B cell (primary cell): ENCODE data around the gene FRK. TPM values are rescaled to one million over a fixed set of nuclear protein-coding genes. Genes with fewer than 3 reads are reported as not detected.

Experiments used
- ATAC-seq: fragments of 200-7000 bp; cut with Tn5 transposase; one replicate; pipeline ENCODE4 v1.10.0; 2021; ENCODE audit warnings: low read depth, mild to moderate bottlenecking, moderate number of reproducible peaks, moderate library complexity
- CTCF ChIA-PET: fragments of 350-600 bp; sonication (Branson Sonifier 250); formaldehyde crosslinking; loops from one replicate; lab custom pipeline; 2021; ENCODE audit warnings: antibody characterized with exemption, inconsistent platforms; lab: Charles Lee
- POLR2A ChIA-PET: fragments of 350-600 bp; sonication (Branson Sonifier 250); formaldehyde crosslinking; loops from one replicate; lab custom pipeline; 2021; ENCODE audit warnings: antibody characterized with exemption; lab: Charles Lee
- DNase-seq: peaks from one replicate; pipeline ENCODE4 v3.0.0; 2013
- H2AFZ ChIP-seq: 2 replicates; pipeline ENCODE4 v1.6.1; 2012; ENCODE audit warnings: mild to moderate bottlenecking, low read depth, low read length; ENCODE audit not compliant: insufficient read depth, poor library complexity, severe bottlenecking
- H3K27ac ChIP-seq, 2 donors: 1 replicate in 1 of 2; 2 replicates in 1 of 2; pipeline ENCODE4 v1.5.1; 2012 to 2013; ENCODE audit warnings: low read length in 2 of 2, mild to moderate bottlenecking in 2 of 2, moderate library complexity in 1 of 2
- H3K27me3 ChIP-seq, 4 experiments: fragments of 200-600 bp in 1 of 4; sonication (generic) in 1 of 4; replicated peaks in 1 of 4; 1 replicate in 2 of 4; 2 replicates in 2 of 4; pipeline versions ENCODE4 v1.6.1 to v1.7.0; 2013 to 2016; ENCODE audit warnings: low read length in 3 of 4, mild to moderate bottlenecking in 2 of 4, mixed read lengths in 1 of 4, moderate library complexity in 1 of 4; ENCODE audit not compliant: insufficient read depth in 4 of 4, control insufficient read depth in 3 of 4; ENCODE audit errors: control extremely low read depth in 1 of 4
- H3K36me3 ChIP-seq, 2 experiments: replicated peaks in 1 of 2; 1 replicate in 1 of 2; 2 replicates in 1 of 2; pipeline versions ENCODE4 v1.6.1 to v1.7.1; 2013; ENCODE audit warnings: low read length in 1 of 2; ENCODE audit not compliant: insufficient read depth in 2 of 2, control insufficient read depth in 1 of 2; ENCODE audit errors: control extremely low read depth in 1 of 2, extremely low read depth in 1 of 2
- H3K4me1 ChIP-seq, 2 donors: fragments of 200-600 bp in 1 of 2; sonication (generic) in 1 of 2; 1 replicate in 1 of 2; 2 replicates in 1 of 2; pipeline versions ENCODE4 v1.5.1 to v1.6.1; 2013 to 2017; ENCODE audit warnings: low read length in 2 of 2; ENCODE audit not compliant: control insufficient read depth in 2 of 2, insufficient read depth in 2 of 2
- H3K4me2 ChIP-seq: replicated peaks from 2 replicates; pipeline ENCODE3; 2012; ENCODE audit warnings: mild to moderate bottlenecking, low read depth, low read length; ENCODE audit not compliant: poor library complexity, severe bottlenecking
- H3K4me3 ChIP-seq, 5 experiments: fragments of 200-600 bp in 1 of 5; sonication (generic) in 1 of 5; 1 replicate in 3 of 5; 2 replicates in 2 of 5; pipeline versions ENCODE4 v1.5.1 to v1.7.0; 2011 to 2016; ENCODE audit warnings: low read length in 4 of 5, mild to moderate bottlenecking in 4 of 5, low read depth in 2 of 5, control low read depth in 1 of 5, moderate library complexity in 1 of 5; ENCODE audit not compliant: insufficient read depth in 1 of 5; ENCODE audit errors: control extremely low read depth in 1 of 5, extremely low read depth in 1 of 5
- H3K79me2 ChIP-seq: fragments of 200-600 bp; sonication (generic); one replicate; pipeline ENCODE4 v1.6.0; 2016; ENCODE audit warnings: low read length; ENCODE audit not compliant: control insufficient read depth, insufficient read depth
- H3K9ac ChIP-seq: fragments of 200-600 bp; sonication (generic); 2 replicates; pipeline ENCODE4 v1.6.1; 2017; ENCODE audit warnings: mild to moderate bottlenecking, low read length, moderate library complexity
- H3K9me3 ChIP-seq, 3 donors: one replicate each; pipeline versions ENCODE4 v1.6.1 to v1.7.1; 2013; ENCODE audit warnings: low read length in 2 of 3; ENCODE audit not compliant: control insufficient read depth in 2 of 3, insufficient read depth in 1 of 3; ENCODE audit errors: control extremely low read depth in 1 of 3
- H4K20me1 ChIP-seq: 2 replicates; pipeline ENCODE4 v1.6.0; 2012; ENCODE audit warnings: mild to moderate bottlenecking, low read length; ENCODE audit not compliant: insufficient read depth, control insufficient read depth, poor library complexity, severe bottlenecking
- H3K27ac Mint-ChIP-seq: one replicate; pipeline ENCODE4 v1.8.0; 2021; ENCODE audit warnings: mixed read lengths
- H3K27me3 Mint-ChIP-seq: one replicate; pipeline ENCODE4 v1.8.0; 2021; ENCODE audit warnings: mixed read lengths
- H3K4me1 Mint-ChIP-seq: one replicate; pipeline ENCODE4 v1.8.0; 2021; ENCODE audit warnings: mixed read lengths
- H3K4me3 Mint-ChIP-seq: one replicate; pipeline ENCODE4 v1.8.0; 2021; ENCODE audit warnings: mixed read lengths
- H3K9me3 Mint-ChIP-seq: one replicate; pipeline ENCODE4 v1.8.0; 2022; ENCODE audit warnings: mixed read lengths; ENCODE audit not compliant: insufficient read depth
- CTCF ChIP-seq: fragments of 200-600 bp; IDR thresholded peaks from one replicate; pipeline ENCODE4 v1.8.0; 2022; ENCODE audit warnings: antibody characterized with exemption, mild to moderate bottlenecking
- EZH2 ChIP-seq: IDR thresholded peaks from 2 replicates; pipeline ENCODE4 v1.6.1; 2012; ENCODE audit warnings: borderline replicate concordance, low read depth, mild to moderate bottlenecking, moderate library complexity, low read length; ENCODE audit not compliant: insufficient read depth, poor library complexity, severe bottlenecking
- WGBS: methylation state at CpG from one replicate; pipeline ENCODE4 v1.1.5; 2013; ENCODE audit warnings: missing lambda C conversion rate; ENCODE audit not compliant: insufficient coverage; 5-methylcytosine and 5-hydroxymethylcytosine counted together
- intact Hi-C: fragments of 100-400 bp; cut with micrococcal nuclease; formaldehyde crosslinking; loops from one replicate; pipeline ENCODE4 v1.10.0; 2022
- polyA plus RNA-seq: library from polyadenylated mRNA; depleted of rRNA; stranded (reverse); fragments of >200 nt; gene quantifications from 2 replicates; pipeline ENCODE4 v1.2.3, GENCODE V29; 2012
- total RNA-seq, 2 donors: library from RNA; stranded (reverse); fragments of 120-200 nt in 1 of 2; gene quantifications; 1 replicate in 1 of 2; 2 replicates in 1 of 2; pipeline versions ENCODE4 v1.2.3 to v1.2.4, GENCODE V29; 2013 to 2022

Gene FRK
- total and polyA plus RNA-seq, 2 donors (not counting 1 experiment from before 2014, with no cell fraction given) = 0.01 to 0.07 TPM

GRCh38 chr6:116070101-116070500, 9.4 kb upstream of the FRK start:
- DNase-seq (no peak), ATAC-seq (no peak)
- 86% methylated on average over 1 of the region's 1 CpG for WGBS
- no peak overlapping the region for H3K27ac ChIP-seq
- CTCF ChIA-PET = interaction anchor here (1.6 kb wide), 1 partner anchor 58 kb away, joined by 3 read pairs; no protein-coding TSS in a partner anchor
- intact Hi-C loops = no loop called here
- H3K27ac Mint-ChIP-seq = no peak overlapping the region
- no peaks in the 10 kb centered on the region for H3K9me3 Mint-ChIP-seq
- no peak for TF ChIP-seq CTCF
- no peaks in the 10 kb centered on the region for H3K79me2 ChIP-seq
- no peak overlapping the region for H3K4me2 ChIP-seq
- peaks cover 12% of the 10 kb centered on the region for H3K27me3 Mint-ChIP-seq
- H3K4me1 Mint-ChIP-seq = no peaks in the 10 kb centered on the region
- no peaks in the 10 kb centered on the region for H3K36me3 ChIP-seq
- H2AFZ ChIP-seq = no peak overlapping the region
- H4K20me1 ChIP-seq = no peaks in the 10 kb centered on the region
- POLR2A ChIA-PET = no interaction called here
- H3K9me3 ChIP-seq = no peaks in the 10 kb centered on the region
- H3K27me3 ChIP-seq = peaks cover 0 to 3% (median 0%) of the 10 kb centered on the region in 4 experiments
- no peak overlapping the region for H3K9ac ChIP-seq
- H3K4me3 ChIP-seq = no peak overlapping the region
- no peak overlapping the region for H3K4me3 Mint-ChIP-seq
- H3K4me1 ChIP-seq = peaks cover 0 to 3% of the 10 kb centered on the region in 2 donors

GRCh38 chr6:116066789-116067188, 6.1 kb upstream of the FRK start:
- no peaks in the 10 kb centered on the region for H4K20me1 ChIP-seq
- ChIA-PET POLR2A (no interaction called here), CTCF (no interaction called here)
- no peaks in the 10 kb centered on the region for H3K79me2 ChIP-seq
- Mint-ChIP-seq H3K4me1 (no peaks in the 10 kb centered on the region), H3K4me3 (no peak overlapping the region), H3K9me3 (no peaks in the 10 kb centered on the region), H3K27me3 (peaks cover 7% of the 10 kb centered on the region), H3K27ac (no peak overlapping the region)
- H3K36me3 ChIP-seq = no peaks in the 10 kb centered on the region
- no peaks in the 10 kb centered on the region for H3K4me1 ChIP-seq
- no peak overlapping the region for H2AFZ ChIP-seq
- intact Hi-C loops = no loop called here
- no peaks in the 10 kb centered on the region for H3K9me3 ChIP-seq
- no peak overlapping the region for H3K4me3 ChIP-seq
- no peak for TF ChIP-seq CTCF
- no peak for TF ChIP-seq EZH2
- no peak overlapping the region for H3K9ac ChIP-seq
- H3K4me2 ChIP-seq = no peak overlapping the region
- ATAC-seq (no peak), DNase-seq (no peak)
- WGBS = 80% methylated on average over 1 of the region's 2 CpGs
- H3K27me3 ChIP-seq = peaks cover 0 to 3% (median 0%) of the 10 kb centered on the region in 4 experiments
- H3K27ac ChIP-seq = no peak overlapping the region
